Neural progenitor cell (in vitro differentiated cells): ENCODE measurements around the gene PUM2.

Experiments
- EZH2 ChIP-seq: fragments of 200-600 bp; sonication (generic); IDR thresholded peaks from 2 replicates; pipeline ENCODE4 v1.6.1; 2017; ENCODE audit warnings: antibody characterized with exemption, mild to moderate bottlenecking, moderate library complexity
- EZH2phosphoT487 ChIP-seq: fragments of 200-600 bp; sonication (generic); IDR thresholded peaks from 2 replicates; pipeline ENCODE4 v1.6.1; 2017; ENCODE audit warnings: antibody characterized with exemption
- TF ChIP-seq, protein P1 (sequence below): fragments of 200-600 bp; sonication (generic); IDR thresholded peaks from 2 replicates; pipeline ENCODE4 v1.5.1; 2017; ENCODE audit warnings: antibody characterized with exemption, mild to moderate bottlenecking

DNA sequence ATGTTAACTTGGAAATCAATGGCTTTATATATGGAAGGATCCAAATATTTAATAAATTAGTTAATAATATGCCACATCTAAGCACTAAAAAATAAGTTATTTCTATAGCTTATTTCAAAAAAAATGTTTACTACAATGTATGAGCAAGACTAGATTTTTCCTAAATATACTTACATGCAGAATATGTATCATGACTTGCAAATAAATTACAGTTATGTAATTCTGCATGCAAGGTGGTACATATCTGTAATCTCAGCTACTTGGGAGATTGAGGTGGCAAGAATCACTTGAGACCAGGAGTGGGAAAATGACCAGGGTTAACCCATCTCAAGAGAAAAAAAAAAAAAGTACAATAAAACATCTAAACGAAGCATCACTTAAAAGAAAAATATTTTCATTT is 11.6 kb downstream of the PUM2 start:
- TF ChIP-seq, protein P1, sequence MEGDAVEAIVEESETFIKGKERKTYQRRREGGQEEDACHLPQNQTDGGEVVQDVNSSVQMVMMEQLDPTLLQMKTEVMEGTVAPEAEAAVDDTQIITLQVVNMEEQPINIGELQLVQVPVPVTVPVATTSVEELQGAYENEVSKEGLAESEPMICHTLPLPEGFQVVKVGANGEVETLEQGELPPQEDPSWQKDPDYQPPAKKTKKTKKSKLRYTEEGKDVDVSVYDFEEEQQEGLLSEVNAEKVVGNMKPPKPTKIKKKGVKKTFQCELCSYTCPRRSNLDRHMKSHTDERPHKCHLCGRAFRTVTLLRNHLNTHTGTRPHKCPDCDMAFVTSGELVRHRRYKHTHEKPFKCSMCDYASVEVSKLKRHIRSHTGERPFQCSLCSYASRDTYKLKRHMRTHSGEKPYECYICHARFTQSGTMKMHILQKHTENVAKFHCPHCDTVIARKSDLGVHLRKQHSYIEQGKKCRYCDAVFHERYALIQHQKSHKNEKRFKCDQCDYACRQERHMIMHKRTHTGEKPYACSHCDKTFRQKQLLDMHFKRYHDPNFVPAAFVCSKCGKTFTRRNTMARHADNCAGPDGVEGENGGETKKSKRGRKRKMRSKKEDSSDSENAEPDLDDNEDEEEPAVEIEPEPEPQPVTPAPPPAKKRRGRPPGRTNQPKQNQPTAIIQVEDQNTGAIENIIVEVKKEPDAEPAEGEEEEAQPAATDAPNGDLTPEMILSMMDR = no peak
- TF ChIP-seq EZH2phosphoT487 (no peak), EZH2 (no peak)
